Esophagus squamous epithelium (tissue), 4 donors: ENCODE measurements around the gene REV1.

Source experiments
- CTCF ChIP-seq, 6 experiments: fragments of 450-650 bp in 4 of 6; fragments of 200-600 bp in 2 of 6; sonication (generic) in 2 of 6; IDR thresholded peaks; one replicate each; pipeline ENCODE4 v1.5.1; 2016 to 2019; ENCODE audit warnings: antibody characterized with exemption in 6 of 6, mild to moderate bottlenecking in 4 of 6, moderate library complexity in 4 of 6
- POLR2A ChIP-seq, 4 donors: fragments of 450-650 bp; IDR thresholded peaks; one replicate each; pipeline ENCODE4 v1.6.1; 2017; ENCODE audit warnings: antibody characterized with exemption in 4 of 4, mild to moderate bottlenecking in 4 of 4, moderate library complexity in 3 of 4

GRCh38 chr2:99399063-99399462 lies 90.8 kb downstream of the REV1 start:
- no peak for TF ChIP-seq CTCF (IDR thresholded peaks at IDR 0.05)
- TF ChIP-seq POLR2A (IDR thresholded peaks at IDR 0.05), result no peak
